Fibroblast of villous mesenchyme (primary cell): ENCODE measurements around the gene SFN. TPM values are rescaled to one million over a fixed set of nuclear protein-coding genes. Genes with fewer than 3 reads are reported as not detected.
"Not testable (repeated sequence)": the region's sequence is repeated elsewhere in the genome, so short reads cannot be mapped to it uniquely, and the experiment has no call there.

Experiments
- DNase-seq: peaks from one replicate; pipeline ENCODE4 v3.0.0-alpha.2; 2010; ENCODE audit warnings: low read depth
- H3K4me3 ChIP-seq: 2 replicates; pipeline ENCODE4 v1.5.1; 2011; ENCODE audit warnings: low read depth, mild to moderate bottlenecking, low read length
- total RNA-seq: library from RNA; depleted of rRNA; stranded (reverse); fragments of >200 nt; gene quantifications from 2 replicates; pipeline ENCODE4 v1.2.3, GENCODE V29; 2012
- TF ChIP-seq, protein P1 (sequence below): IDR thresholded peaks from 2 replicates; pipeline ENCODE4 v1.5.1; 2012; ENCODE audit warnings: low read depth, mild to moderate bottlenecking, low read length; ENCODE audit not compliant: insufficient read depth

SFN gene
- total RNA-seq, 1 donor, result 0.43 TPM

DNA sequence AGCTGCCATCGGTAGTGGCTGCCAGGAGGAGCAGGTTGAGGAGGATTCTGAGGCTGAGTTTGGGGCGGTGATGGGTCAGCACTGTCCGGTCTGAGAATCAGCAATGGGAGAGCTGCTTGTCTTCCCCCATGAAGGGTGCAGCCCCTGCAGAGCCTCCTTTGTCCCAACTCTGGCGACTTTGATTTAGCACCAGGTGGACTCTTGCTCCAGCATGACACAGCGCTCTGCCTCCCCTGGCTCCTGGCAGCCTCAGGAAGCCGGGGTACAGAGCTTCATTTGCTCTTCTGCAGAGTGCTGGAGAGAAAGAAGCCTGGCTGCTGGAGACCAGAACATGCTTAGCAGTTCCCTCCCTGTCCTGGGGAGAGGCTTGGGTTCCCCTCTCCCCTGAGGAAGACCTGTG is 23.2 kb upstream of the SFN start:
- DNase-seq, result no peak
- H3K4me3 ChIP-seq, result no peak overlapping the region
- TF ChIP-seq, protein P1, sequence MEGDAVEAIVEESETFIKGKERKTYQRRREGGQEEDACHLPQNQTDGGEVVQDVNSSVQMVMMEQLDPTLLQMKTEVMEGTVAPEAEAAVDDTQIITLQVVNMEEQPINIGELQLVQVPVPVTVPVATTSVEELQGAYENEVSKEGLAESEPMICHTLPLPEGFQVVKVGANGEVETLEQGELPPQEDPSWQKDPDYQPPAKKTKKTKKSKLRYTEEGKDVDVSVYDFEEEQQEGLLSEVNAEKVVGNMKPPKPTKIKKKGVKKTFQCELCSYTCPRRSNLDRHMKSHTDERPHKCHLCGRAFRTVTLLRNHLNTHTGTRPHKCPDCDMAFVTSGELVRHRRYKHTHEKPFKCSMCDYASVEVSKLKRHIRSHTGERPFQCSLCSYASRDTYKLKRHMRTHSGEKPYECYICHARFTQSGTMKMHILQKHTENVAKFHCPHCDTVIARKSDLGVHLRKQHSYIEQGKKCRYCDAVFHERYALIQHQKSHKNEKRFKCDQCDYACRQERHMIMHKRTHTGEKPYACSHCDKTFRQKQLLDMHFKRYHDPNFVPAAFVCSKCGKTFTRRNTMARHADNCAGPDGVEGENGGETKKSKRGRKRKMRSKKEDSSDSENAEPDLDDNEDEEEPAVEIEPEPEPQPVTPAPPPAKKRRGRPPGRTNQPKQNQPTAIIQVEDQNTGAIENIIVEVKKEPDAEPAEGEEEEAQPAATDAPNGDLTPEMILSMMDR, result no peak

DNA sequence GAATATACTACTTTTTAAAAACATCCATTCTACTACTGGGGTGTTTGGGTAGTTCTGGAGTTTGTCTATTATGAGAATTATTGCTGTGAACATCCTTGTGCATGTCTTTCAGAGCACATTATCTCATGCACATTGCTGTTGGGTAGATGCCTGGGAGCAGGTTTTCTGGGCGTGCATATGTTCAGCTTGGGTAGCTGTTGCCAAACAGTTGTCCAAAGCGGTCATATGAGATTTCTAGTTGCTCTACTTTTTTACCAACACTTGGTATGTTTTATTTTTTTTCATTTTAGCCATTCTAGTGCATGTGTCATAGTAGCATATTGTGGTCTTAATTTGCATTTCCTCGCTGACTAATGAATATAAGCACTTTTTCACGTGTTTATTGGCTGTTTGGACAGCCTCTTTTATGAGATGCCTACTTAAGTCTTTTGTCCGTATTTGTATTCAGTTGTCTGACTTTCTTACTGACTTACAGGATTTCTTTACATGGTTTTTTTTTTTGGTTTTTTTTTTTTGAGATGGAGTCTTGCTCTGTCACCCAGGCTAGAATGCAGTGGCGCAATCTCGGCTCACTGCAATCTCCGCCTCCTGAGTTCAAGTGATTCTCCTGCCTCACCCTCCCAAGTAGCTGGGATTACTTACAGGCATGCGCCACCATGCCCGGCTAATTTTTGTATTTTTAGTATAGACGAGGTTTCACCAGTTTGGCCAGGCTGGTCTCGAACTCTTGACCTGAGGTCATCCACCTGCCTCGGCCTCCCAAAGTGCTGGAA is 18.3 kb upstream of the SFN start:
- TF ChIP-seq, protein P1, result no peak
- H3K4me3 ChIP-seq, result no peak overlapping the region
- DNase-seq, result no peak

DNA sequence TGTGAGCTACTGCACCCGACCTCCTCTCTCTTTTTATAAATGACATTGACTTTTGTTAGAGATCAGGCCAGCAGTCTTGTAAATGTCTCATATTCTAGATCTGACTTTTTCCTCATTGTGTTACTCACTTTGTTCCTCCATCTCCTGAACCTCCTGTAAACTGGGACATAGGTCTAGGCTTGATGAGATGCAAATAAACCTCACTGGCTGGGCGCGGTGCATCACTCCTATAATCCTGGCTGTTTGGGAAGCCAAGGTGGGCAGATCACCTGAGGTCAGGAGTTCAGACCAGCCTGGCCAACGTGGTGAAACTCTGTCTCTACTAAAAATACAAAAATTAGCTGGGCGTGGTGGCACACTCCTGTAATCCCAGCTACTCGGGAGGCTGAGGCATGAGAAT is 15.1 kb upstream of the SFN start:
- DNase-seq, H3K4me3 ChIP-seq: not testable (repeated sequence)

DNA sequence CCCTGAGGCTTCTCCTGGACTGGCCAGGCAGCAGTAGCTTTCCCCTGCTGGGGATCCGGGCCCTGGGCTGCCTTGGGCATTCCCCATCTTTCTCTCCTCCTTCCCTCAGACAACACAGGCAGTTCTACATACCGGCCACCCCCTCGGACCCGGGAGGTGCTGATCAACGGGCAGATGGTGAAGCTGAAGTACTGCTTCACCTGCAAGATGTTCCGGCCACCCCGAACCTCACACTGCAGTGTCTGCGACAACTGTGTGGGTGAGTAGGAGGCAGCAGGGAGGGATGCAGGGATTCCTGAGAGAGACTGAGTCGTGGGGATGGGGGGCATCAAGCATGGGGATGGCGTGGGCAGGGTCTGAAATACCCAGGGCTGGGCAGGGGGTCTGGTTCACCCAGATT is 14.4 kb upstream of the SFN start:
- TF ChIP-seq, protein P1, result no peak
- DNase-seq, result no peak
- H3K4me3 ChIP-seq, result no peak overlapping the region

DNA sequence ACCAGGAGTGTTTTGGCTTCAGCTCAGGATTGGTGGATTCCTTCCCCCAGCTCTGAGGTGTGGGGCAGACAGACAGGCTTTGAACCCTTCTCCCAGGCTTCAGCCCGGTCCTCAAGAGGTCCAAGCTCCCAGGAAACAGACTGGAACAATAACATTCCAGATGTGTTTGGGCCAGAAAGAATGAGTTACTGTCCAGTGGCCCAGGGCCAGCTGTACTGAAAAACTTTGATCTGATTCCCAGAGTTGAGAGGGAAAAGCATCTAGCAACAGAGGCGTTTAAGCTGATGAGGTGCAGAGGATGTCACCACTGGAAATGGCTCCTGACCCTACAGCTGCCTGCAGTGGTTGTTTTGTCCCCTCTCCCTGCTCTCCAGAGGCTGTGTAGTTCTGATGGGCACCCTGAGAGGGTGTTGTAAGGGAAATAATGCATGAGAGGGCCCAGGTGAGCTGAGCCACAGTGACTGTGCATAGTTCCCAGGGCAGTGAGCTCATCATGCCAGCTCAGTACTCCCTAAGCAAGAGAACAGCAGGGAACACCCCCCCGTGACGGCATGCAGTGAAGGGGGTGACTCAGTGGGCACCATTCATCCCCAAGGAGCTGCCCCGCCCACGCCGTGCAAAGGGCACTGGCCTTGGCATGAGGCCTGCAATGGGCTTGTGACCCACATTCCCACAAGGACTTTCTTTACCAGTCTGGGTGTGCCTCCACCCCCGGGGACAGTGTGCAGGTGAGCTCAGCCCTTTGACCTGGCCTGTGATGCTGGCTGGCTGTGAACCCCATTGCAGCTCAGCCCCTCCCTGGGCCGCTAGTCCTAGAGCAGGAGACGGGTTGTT is 13.8 kb upstream of the SFN start:
- TF ChIP-seq, protein P1, result no peak
- no peak overlapping the region for H3K4me3 ChIP-seq

DNA sequence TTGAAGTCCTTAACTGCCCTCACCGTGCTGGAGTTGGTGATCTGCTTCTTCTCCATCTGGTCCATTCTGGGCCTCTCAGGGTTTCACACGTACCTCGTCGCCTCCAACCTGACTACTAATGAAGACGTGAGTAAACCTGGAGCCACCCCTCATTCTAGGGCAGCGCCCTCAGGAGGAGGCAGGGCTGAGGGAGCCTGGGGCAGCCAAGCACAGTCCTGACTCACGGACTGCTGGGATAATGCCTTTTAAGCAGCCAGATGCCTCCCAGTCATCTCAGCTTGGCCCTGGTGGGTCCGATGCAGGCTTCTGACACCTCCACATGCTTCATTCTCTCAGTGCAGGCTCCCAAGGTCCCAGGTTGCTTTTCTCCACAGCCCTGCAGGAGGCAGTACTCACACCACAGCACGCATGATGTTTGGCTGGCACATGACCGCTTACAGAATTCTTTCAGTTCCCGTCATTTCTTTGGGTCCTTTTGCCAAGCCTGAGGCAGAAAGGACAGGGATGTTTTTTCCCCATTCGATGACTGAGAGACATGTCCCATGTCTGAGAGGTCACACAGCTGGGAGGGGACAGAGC is 11.8 kb upstream of the SFN start:
- no peak for DNase-seq
- TF ChIP-seq, protein P1, result no peak
- H3K4me3 ChIP-seq, result no peak overlapping the region

More for the DNA sequence above, 13.8 kb upstream of the SFN start:
- peak; percentile 49 for DNase-seq

DNA sequence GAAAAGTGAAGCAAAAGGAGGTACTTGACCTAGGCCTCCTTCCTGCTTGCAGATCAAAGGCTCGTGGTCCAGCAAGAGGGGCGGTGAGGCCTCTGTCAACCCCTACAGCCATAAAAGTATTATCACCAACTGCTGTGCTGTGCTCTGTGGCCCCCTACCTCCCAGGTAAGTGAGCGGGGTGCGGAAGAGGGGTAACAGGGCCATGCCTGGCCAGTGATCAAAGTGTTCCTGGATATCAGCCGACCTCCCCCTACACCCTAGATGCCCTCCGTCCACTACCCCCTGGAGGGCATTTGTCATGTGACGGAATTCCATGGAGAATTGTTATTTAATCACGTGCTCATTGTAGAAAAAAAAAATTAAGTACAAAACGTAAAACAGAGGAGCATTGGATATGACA is 10.2 kb upstream of the SFN start:
- DNase-seq, result no peak
- TF ChIP-seq, protein P1, result no peak
- no peak overlapping the region for H3K4me3 ChIP-seq
